HG03432 (cell line): ENCODE results near the gene FZR1.
"Not testable (repeated sequence)": the region's sequence is repeated elsewhere in the genome, so short reads cannot be mapped to it uniquely, and the experiment has no call there.

Experiments
- ATAC-seq: cut with Tn5 transposase; IDR thresholded peaks from one replicate; pipeline ENCODE4 v1.9.1; 2021; ENCODE audit warnings: mild to moderate bottlenecking, moderate library complexity; ENCODE audit not compliant: unreplicated experiment

The FZR1 gene

GRCh38 chr19:3528080-3528479 is 22.0 kb downstream of the FZR1 start:
- no peak for ATAC-seq

GRCh38 chr19:3528539-3529211 is 22.6 kb downstream of the FZR1 start:
- ATAC-seq = no peak

- ATAC-seq = not testable (repeated sequence)
Measured at GRCh38 chr19:3529299-3529698, 23.2 kb downstream of the FZR1 start.

GRCh38 chr19:3530389-3530788 is 24.3 kb downstream of the FZR1 start:
- ATAC-seq = no peak

GRCh38 chr19:3531716-3532115 is 25.6 kb downstream of the FZR1 start:
- no peak for ATAC-seq

GRCh38 chr19:3532154-3532786 is 26.2 kb downstream of the FZR1 start:
- no peak for ATAC-seq

GRCh38 chr19:3533033-3533432 is 26.9 kb downstream of the FZR1 start:
- ATAC-seq = no peak

- no peak for ATAC-seq
Measured at GRCh38 chr19:3533563-3534216, 27.6 kb downstream of the FZR1 start.

- ATAC-seq = no peak
Measured at GRCh38 chr19:3534375-3535234, 28.5 kb downstream of the FZR1 start.

- ATAC-seq = no peak
Measured at GRCh38 chr19:3535235-3535535, 29.1 kb downstream of the FZR1 start.

- ATAC-seq = no peak
Measured at GRCh38 chr19:3535563-3535965, 29.5 kb downstream of the FZR1 start.

GRCh38 chr19:3535981-3536380 is 29.9 kb downstream of the FZR1 start:
- no peak for ATAC-seq

- no peak for ATAC-seq
Measured at GRCh38 chr19:3536429-3537100, 30.5 kb downstream of the FZR1 start.

GRCh38 chr19:3537101-3537437 is 31.0 kb downstream of the FZR1 start:
- ATAC-seq = no peak

- ATAC-seq = no peak
Measured at GRCh38 chr19:3537438-3538240, 31.5 kb downstream of the FZR1 start.

- no peak for ATAC-seq
Measured at GRCh38 chr19:3538258-3538929, 32.3 kb downstream of the FZR1 start.

- ATAC-seq = no peak
Measured at GRCh38 chr19:3538965-3539755, 33.0 kb downstream of the FZR1 start, which contains the start of gene TEKTIP1. TEKTIP1 (plus strand) TSS chr19:3539174; CDS start chr19:3539178, 4 bp downstream.

- no peak for ATAC-seq
Measured at GRCh38 chr19:3539756-3540118, 33.6 kb downstream of the FZR1 start.
